Measurements from ENCODE around the gene SEMG2.
A peak's percentile ranks its signal among the peaks of the same experiment; 100 is the strongest.

SEMG2 gene

DNA sequence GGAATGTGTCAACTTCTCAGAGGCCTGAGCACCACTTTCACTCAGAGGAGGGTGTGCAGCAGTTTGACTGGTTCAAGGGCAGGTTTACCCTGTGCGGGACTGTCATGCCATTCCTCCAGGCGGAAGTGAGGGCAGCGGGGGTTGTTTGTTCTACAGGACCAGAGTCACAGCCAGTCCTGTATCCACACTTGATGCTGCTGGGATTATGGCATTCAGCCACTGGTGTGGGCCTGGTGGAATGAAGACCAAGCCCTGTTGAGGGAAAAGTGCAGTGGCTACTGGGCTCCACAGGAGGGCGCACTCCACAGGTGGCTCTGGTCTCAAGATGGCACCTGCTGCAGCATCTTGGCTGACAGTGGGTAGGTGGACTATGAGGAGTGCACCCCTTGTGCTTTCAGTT, 14.8 kb downstream of the SEMG2 start:
- DNase-seq, result no peak
- H3K27me3 ChIP-seq (replicated peaks), result no peaks in the 10 kb centered on the region
- no peak overlapping the region for H3K27ac ChIP-seq
- H3K36me3 ChIP-seq (replicated peaks), result no peaks in the 10 kb centered on the region
- TF ChIP-seq CTCF (IDR thresholded peaks at IDR 0.05; ENCODE audit: low read depth, low read length, missing control alignments), result peak; percentile 63
- in situ Hi-C loops (cut with HindIII; ENCODE audit: low pct_ligation_motif_present, low sequenced_read_pairs), result no loop called here
- H3K4me3 ChIP-seq (ENCODE audit: low read depth, low read length), result no peak overlapping the region

DNA sequence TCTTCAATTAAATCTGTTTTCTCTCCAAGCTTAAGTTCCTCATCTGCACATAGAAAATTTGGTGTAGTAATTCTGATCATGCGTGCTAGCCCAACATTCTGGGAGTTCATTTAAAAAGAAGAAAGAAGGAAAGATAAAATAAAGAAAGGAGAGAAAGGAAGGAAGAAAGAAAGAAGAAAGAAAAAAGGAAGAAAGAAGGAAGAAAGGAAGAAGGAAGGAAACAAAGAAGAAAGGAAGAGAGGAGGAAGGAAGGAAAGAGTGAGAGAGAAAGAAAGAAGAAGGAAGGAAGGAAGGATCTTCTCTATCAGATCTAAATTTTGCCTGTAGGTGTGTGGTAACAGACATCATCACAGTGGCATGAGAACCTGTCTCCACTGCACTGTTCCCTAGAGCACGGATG, 17.0 kb downstream of the SEMG2 start:
- no peak overlapping the region for H3K27ac ChIP-seq
- in situ Hi-C loops (cut with HindIII; ENCODE audit: low pct_ligation_motif_present, low sequenced_read_pairs), result no loop called here
- H3K27me3 ChIP-seq (replicated peaks), result no peaks in the 10 kb centered on the region
- H3K4me3 ChIP-seq (ENCODE audit: low read depth, low read length), result no peak overlapping the region
- H3K36me3 ChIP-seq (replicated peaks), result no peaks in the 10 kb centered on the region
- no peak for TF ChIP-seq CTCF (IDR thresholded peaks at IDR 0.05; ENCODE audit: low read depth, low read length, missing control alignments)
- DNase-seq, result no peak

GRCh38 chr20:45246109-45246508, 24.9 kb downstream of the SEMG2 start:
- in situ Hi-C loops (cut with HindIII; ENCODE audit: low pct_ligation_motif_present, low sequenced_read_pairs), result no loop called here
- no peak overlapping the region for H3K4me3 ChIP-seq (ENCODE audit: low read depth, low read length)
- no peak for TF ChIP-seq CTCF (IDR thresholded peaks at IDR 0.05; ENCODE audit: low read depth, low read length, missing control alignments)

DNA sequence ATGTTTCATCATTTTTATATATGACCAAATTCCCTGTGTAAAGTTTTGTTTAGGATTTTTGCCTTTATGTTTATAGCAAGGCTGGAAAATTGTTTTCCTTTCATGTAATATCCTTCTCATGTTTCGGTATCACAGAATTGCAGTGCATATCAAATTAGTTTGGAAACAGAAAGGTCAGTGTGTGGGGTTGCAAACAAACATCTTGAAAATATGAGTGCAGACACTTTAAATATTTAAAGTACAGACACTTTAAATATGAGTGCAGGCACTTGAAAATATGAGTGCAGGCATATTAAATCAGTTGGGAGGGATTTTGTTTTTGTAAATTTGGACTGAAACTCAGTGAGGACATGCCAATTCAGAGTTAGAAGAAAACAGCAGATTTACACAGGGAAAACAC, 26.7 kb downstream of the SEMG2 start:
- Histone ChIP-seq H3K4me3 (ENCODE audit: low read depth, low read length) (no peak overlapping the region), H3K27me3 (replicated peaks) (peaks cover 2% of the 10 kb centered on the region), H3K27ac (no peak overlapping the region), H3K36me3 (replicated peaks) (no peaks in the 10 kb centered on the region)
- DNase-seq, result no peak
- in situ Hi-C loops (cut with HindIII; ENCODE audit: low pct_ligation_motif_present, low sequenced_read_pairs), result no loop called here
- no peak for TF ChIP-seq CTCF (IDR thresholded peaks at IDR 0.05; ENCODE audit: low read depth, low read length, missing control alignments)

More at GRCh38 chr20:45246109-45246508, 24.9 kb downstream of the SEMG2 start:
- Histone ChIP-seq H3K36me3 (replicated peaks) (no peaks in the 10 kb centered on the region), H3K27ac (no peak overlapping the region), H3K27me3 (replicated peaks) (peaks cover 2% of the 10 kb centered on the region)
- DNase-seq, result no peak

DNA sequence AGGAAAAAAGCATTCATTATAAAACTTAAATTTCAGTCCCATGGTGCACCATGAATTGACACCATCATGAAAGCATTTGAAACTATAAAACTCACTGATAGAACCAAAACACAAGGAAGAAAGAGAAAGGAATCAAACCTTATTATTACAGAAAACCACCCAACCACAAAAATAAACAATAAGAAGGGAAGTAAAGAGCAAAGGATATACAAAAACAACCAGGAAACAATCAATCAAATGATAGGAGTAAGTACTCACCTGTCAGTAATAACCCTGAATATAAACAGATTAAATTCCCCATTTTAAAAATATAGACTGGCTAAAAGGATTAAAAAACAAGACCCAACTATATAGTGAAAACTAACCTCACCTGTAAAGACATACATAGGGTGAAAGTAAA, 27.4 kb downstream of the SEMG2 start:
- Histone ChIP-seq H3K4me3 (ENCODE audit: low read depth, low read length) (no peak overlapping the region), H3K27ac (no peak overlapping the region), H3K36me3 (replicated peaks) (no peaks in the 10 kb centered on the region), H3K27me3 (replicated peaks) (peaks cover 2% of the 10 kb centered on the region)
- in situ Hi-C loops (cut with HindIII; ENCODE audit: low pct_ligation_motif_present, low sequenced_read_pairs), result no loop called here
- no peak for DNase-seq
- no peak for TF ChIP-seq CTCF (IDR thresholded peaks at IDR 0.05; ENCODE audit: low read depth, low read length, missing control alignments)

DNA sequence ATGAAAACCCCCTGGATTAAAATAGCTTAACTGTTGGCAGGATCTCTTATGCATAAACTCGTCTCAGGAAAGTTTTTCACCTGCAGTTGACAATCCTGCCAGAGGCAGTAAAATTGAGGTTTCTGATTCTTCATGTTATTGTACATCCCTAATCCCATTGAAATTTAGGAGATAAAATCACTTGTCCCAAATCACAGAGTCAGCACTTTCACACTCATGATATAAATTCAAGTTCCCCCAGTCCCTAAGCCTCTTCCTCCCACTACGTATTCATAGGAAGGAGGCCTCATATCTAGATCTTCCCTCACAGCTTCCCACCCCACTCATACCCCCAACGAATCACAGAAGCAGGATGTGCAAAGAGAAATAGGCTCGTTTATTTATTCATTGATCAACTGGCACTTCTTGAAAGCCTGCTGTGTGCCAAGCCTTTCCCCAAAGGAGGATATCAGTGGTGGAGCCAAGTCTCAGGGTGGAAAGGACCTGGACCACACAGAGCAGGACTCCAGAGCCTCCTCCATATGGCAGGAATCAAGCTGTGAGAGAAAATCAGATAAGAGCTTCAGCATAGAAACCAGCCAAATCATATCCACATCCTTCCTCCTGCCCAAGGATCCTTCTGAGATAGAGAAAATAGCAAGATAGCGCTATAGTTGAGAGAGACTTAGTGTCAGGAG, 30.8 kb downstream of the SEMG2 start:
- Histone ChIP-seq H3K4me3 (ENCODE audit: low read depth, low read length) (no peak overlapping the region), H3K27me3 (replicated peaks) (no peaks in the 10 kb centered on the region), H3K36me3 (replicated peaks) (no peaks in the 10 kb centered on the region), H3K27ac (no peak overlapping the region)
- TF ChIP-seq CTCF (IDR thresholded peaks at IDR 0.05; ENCODE audit: low read depth, low read length, missing control alignments), result no peak
- in situ Hi-C loops (cut with HindIII; ENCODE audit: low pct_ligation_motif_present, low sequenced_read_pairs), result no loop called here
- no peak for DNase-seq

Data from brain microvascular endothelial cell (primary cell).